Hepatocyte (in vitro differentiated cells): ENCODE data around the gene KIF25. TPM values are rescaled to one million over a fixed set of nuclear protein-coding genes. Genes with fewer than 3 reads are reported as not detected.

Source experiments
- DNase-seq: peaks from one replicate; pipeline ENCODE4 v3.0.0-alpha.2; 2016; ENCODE audit warnings: low spot score
- H2AFZ ChIP-seq: fragments of 200-600 bp; sonication (generic); 2 replicates; pipeline ENCODE4 v1.6.0; 2016; ENCODE audit warnings: antibody characterized with exemption, mild to moderate bottlenecking
- H3K27ac ChIP-seq: fragments of 200-600 bp; sonication (generic); 2 replicates; pipeline ENCODE4 v1.5.1; 2016; ENCODE audit warnings: mild to moderate bottlenecking
- H3K27me3 ChIP-seq: fragments of 200-600 bp; sonication (generic); 2 replicates; pipeline ENCODE4 v1.6.1; 2016
- H3K36me3 ChIP-seq: fragments of 200-600 bp; sonication (generic); replicated peaks from 2 replicates; pipeline ENCODE4 v1.5.1; 2016; ENCODE audit warnings: low read depth; ENCODE audit not compliant: insufficient read depth
- H3K4me1 ChIP-seq: fragments of 200-600 bp; sonication (generic); 2 replicates; pipeline ENCODE4 v1.5.1; 2016; ENCODE audit warnings: mild to moderate bottlenecking, moderate library complexity; ENCODE audit not compliant: insufficient read depth
- H3K4me2 ChIP-seq: fragments of 200-600 bp; sonication (generic); 2 replicates; pipeline ENCODE4 v1.6.0; 2016
- H3K4me3 ChIP-seq: fragments of 200-600 bp; sonication (generic); 2 replicates; pipeline ENCODE4 v1.5.1; 2016; ENCODE audit warnings: mild to moderate bottlenecking
- H3K79me2 ChIP-seq: fragments of 200-600 bp; sonication (generic); 2 replicates; pipeline ENCODE4 v1.6.0; 2017; ENCODE audit warnings: mild to moderate bottlenecking
- H3K9me2 ChIP-seq: fragments of 200-600 bp; sonication (generic); replicated peaks from 2 replicates; pipeline ENCODE4 v1.6.0; 2017; ENCODE audit warnings: mild to moderate bottlenecking; ENCODE audit not compliant: insufficient read depth
- H3K9me3 ChIP-seq: fragments of 200-600 bp; sonication (generic); 2 replicates; pipeline ENCODE4 v1.5.1; 2016; ENCODE audit warnings: low read depth, mild to moderate bottlenecking
- H4K20me1 ChIP-seq: fragments of 200-600 bp; sonication (generic); 2 replicates; pipeline ENCODE4 v1.6.0; 2016; ENCODE audit warnings: mild to moderate bottlenecking; ENCODE audit not compliant: insufficient read depth, poor library complexity, severe bottlenecking
- CTCF ChIP-seq: fragments of 200-600 bp; sonication (generic); IDR thresholded peaks from 2 replicates; pipeline ENCODE4 v1.5.1; 2016; ENCODE audit warnings: antibody characterized with exemption, mild to moderate bottlenecking; ENCODE audit not compliant: poor library complexity
- EZH2 ChIP-seq: fragments of 200-600 bp; sonication (generic); IDR thresholded peaks from 2 replicates; pipeline ENCODE4 v1.6.1; 2016; ENCODE audit warnings: antibody characterized with exemption, mild to moderate bottlenecking, borderline replicate concordance
- EZH2phosphoT487 ChIP-seq: fragments of 200-600 bp; sonication (generic); IDR thresholded peaks from one replicate; pipeline ENCODE4 v1.6.1; 2018; ENCODE audit warnings: antibody characterized with exemption, mild to moderate bottlenecking, low read depth, moderate library complexity; ENCODE audit not compliant: unreplicated experiment, severe bottlenecking
- WGBS: methylation state at CpG from one replicate; pipeline ENCODE4 v1.1.6; 2016; ENCODE audit warnings: low lambda C conversion rate; ENCODE audit errors: missing lambda C conversion rate; 5-methylcytosine and 5-hydroxymethylcytosine counted together
- polyA plus RNA-seq: library from polyadenylated mRNA; unstranded; fragments of >200 nt; fragmentation: Nextera tagmentation; extraction: Ambion mirVana; gene quantifications from 2 replicates; pipeline ENCODE4 v1.2.1, GENCODE V29; 2016
- total RNA-seq: library from RNA; depleted of rRNA; stranded (reverse); fragments of >200 nt; gene quantifications from 2 replicates; pipeline ENCODE4 v1.2.3, GENCODE V29; 2014

Gene KIF25
- total and polyA plus RNA-seq, 2 experiments from 2014 or later: 0.40 TPM; not detected in 1

DNA sequence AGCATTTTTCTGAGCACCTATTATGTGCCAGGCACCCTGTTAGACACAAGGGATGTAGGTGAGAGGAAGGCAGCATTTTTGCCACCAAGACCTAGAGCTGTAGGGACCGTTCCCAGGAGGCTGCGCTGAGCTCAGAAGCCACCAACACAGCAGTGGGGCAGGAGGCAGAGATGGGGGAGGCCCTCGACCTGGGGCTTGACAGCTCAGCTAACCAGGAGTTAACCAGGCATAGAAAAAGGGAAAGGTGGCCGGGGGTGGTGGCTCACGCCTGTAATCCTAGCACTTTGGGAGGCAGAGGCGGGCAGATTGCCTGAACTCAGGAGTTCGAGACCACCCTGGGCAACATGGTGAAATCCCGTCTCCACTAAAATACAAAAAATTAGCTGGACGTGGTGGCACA is 29.5 kb downstream of the KIF25 start:
- H3K9me2 ChIP-seq: no peaks in the 10 kb centered on the region
- no peak overlapping the region for H3K27ac ChIP-seq
- H3K4me3 ChIP-seq: no peak overlapping the region
- no peaks in the 10 kb centered on the region for H3K9me3 ChIP-seq
- DNase-seq: no peak
- no peaks in the 10 kb centered on the region for H3K27me3 ChIP-seq
- no peak overlapping the region for H3K4me2 ChIP-seq
- no peaks in the 10 kb centered on the region for H3K36me3 ChIP-seq
- no peaks in the 10 kb centered on the region for H4K20me1 ChIP-seq
- WGBS: 93% methylated on average over 9 of the region's 9 CpGs
- no peak overlapping the region for H2AFZ ChIP-seq
- no peaks in the 10 kb centered on the region for H3K79me2 ChIP-seq
- peaks cover 32% of the 10 kb centered on the region for H3K4me1 ChIP-seq
- no peak for TF ChIP-seq EZH2

DNA sequence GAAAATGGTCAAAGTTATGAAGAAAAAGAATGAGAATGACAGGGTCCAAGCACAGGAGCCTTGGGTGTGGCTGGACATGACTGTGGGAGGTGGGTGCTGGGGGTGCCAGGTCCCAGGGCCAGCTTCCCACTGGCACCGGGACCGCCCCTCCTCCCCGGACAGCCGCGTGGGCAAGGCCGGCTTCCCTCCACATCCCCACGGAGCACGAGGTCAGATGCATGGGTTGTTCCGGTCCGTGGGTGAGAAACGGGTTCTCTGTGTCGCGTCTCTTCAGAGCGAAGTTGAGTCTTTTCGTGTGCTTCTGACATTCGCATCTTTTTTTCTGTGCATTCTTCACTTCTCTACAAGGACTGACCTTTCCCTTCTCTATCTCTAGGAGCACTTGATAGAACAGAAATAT is 30.1 kb downstream of the KIF25 start:
- H3K79me2 ChIP-seq: no peaks in the 10 kb centered on the region
- H3K27ac ChIP-seq: no peak overlapping the region
- no peaks in the 10 kb centered on the region for H4K20me1 ChIP-seq
- no peaks in the 10 kb centered on the region for H3K27me3 ChIP-seq
- no peak overlapping the region for H2AFZ ChIP-seq
- H3K4me2 ChIP-seq: no peak overlapping the region
- H3K4me1 ChIP-seq: peaks cover 31% of the 10 kb centered on the region
- TF ChIP-seq EZH2 (no peak), CTCF (no peak), EZH2phosphoT487 (no peak)
- no peak overlapping the region for H3K4me3 ChIP-seq
- no peak for DNase-seq
- H3K9me3 ChIP-seq: no peaks in the 10 kb centered on the region
- no peaks in the 10 kb centered on the region for H3K9me2 ChIP-seq
- 91% methylated on average over 16 of the region's 16 CpGs for WGBS
- no peaks in the 10 kb centered on the region for H3K36me3 ChIP-seq

DNA sequence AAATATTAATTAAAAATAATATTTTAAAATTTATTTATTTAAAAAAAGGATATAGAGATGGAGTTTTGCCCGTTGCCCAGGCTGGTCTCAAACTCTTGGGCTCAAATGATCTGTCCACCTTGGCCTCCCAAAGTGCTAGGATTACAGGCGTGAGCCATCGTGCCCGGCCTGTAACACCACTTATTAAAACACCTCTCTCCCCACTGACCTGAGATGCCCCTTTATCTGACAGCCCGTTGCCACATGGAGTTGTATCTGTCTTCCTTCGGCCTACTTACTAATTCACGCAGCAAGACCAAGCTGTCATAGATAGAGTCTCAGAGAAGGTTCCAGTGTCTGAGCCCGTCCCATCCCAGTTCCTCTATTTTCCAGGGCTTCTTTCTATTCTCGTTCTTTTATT is 30.7 kb downstream of the KIF25 start:
- Histone ChIP-seq H3K4me1 (peaks cover 27% of the 10 kb centered on the region), H3K9me3 (no peaks in the 10 kb centered on the region), H3K4me3 (no peak overlapping the region), H3K9me2 (no peaks in the 10 kb centered on the region), H3K79me2 (no peaks in the 10 kb centered on the region), H2AFZ (no peak overlapping the region), H3K27ac (no peak overlapping the region), H3K36me3 (no peaks in the 10 kb centered on the region), H4K20me1 (no peaks in the 10 kb centered on the region), H3K4me2 (no peak overlapping the region), H3K27me3 (no peaks in the 10 kb centered on the region)
- WGBS: 92% methylated on average over 9 of the region's 9 CpGs
- DNase-seq: no peak
- TF ChIP-seq EZH2 (no peak), CTCF (no peak), EZH2phosphoT487 (no peak)

- no peak overlapping the region for H3K27ac ChIP-seq
- DNase-seq: no peak
- no peaks in the 10 kb centered on the region for H3K9me3 ChIP-seq
- TF ChIP-seq CTCF (no peak), EZH2phosphoT487 (no peak), EZH2 (no peak)
- H3K27me3 ChIP-seq: no peaks in the 10 kb centered on the region
- H3K79me2 ChIP-seq: no peaks in the 10 kb centered on the region
- H3K4me3 ChIP-seq: no peak overlapping the region
- H3K4me1 ChIP-seq: peaks cover 15% of the 10 kb centered on the region
- H3K4me2 ChIP-seq: no peak overlapping the region
- no peaks in the 10 kb centered on the region for H3K36me3 ChIP-seq
- H3K9me2 ChIP-seq: no peaks in the 10 kb centered on the region
- no peaks in the 10 kb centered on the region for H4K20me1 ChIP-seq
- no peak overlapping the region for H2AFZ ChIP-seq
- WGBS: 81% methylated on average over 14 of the region's 14 CpGs
Measured at GRCh38 chr6:168029459-168030217, 32.2 kb downstream of the KIF25 start.
